Measurements from ENCODE around the gene SORCS2. TPM values are rescaled to one million over a fixed set of nuclear protein-coding genes. Genes with fewer than 3 reads are reported as not detected.

Gene SORCS2
- total and polyA plus RNA-seq, 12 donors, result 0.25 to 5.4 (median 2.2) TPM

- ATAC-seq (no peak), DNase-seq (no peak)
- no peaks in the 10 kb centered on the region for H3K9me3 ChIP-seq
- no peaks in the 10 kb centered on the region for H3K36me3 ChIP-seq
- 92 to 96% methylated on average over 10 of the region's 10 CpGs for WGBS, 2 donors
- TF ChIP-seq CTCF (IDR thresholded peaks at IDR 0.05), result no peak
- no peaks in the 10 kb centered on the region for H3K27me3 ChIP-seq
- peaks cover 0 to 16% (median 7%) of the 10 kb centered on the region in 9 donors for H3K4me1 ChIP-seq
- intact Hi-C loops (cut with DNase I), result no loop called here
- no peak overlapping the region for H3K4me3 ChIP-seq
- H3K27ac ChIP-seq, result no peak overlapping the region
Observed at GRCh38 chr4:7272404-7272803, 80.1 kb downstream of the SORCS2 start.

- H3K9me3 ChIP-seq, result no peaks in the 10 kb centered on the region
- ATAC-seq, result no peak
- no peaks in the 10 kb centered on the region for H3K27me3 ChIP-seq
- no peak for TF ChIP-seq CTCF (IDR thresholded peaks at IDR 0.05)
- intact Hi-C loops (cut with DNase I), result no loop called here
- no peaks in the 10 kb centered on the region for H3K36me3 ChIP-seq
- no peak overlapping the region for H3K27ac ChIP-seq
- DNase-seq, result no peak
- 88 to 92% methylated on average over 8 of the region's 8 CpGs for WGBS, 2 donors
- peaks cover 0 to 16% (median 7%) of the 10 kb centered on the region in 9 donors for H3K4me1 ChIP-seq
- no peak overlapping the region for H3K4me3 ChIP-seq
Observed at GRCh38 chr4:7273738-7274297, 81.5 kb downstream of the SORCS2 start.

GRCh38 chr4:7275067-7275466 lies 82.7 kb downstream of the SORCS2 start:
- WGBS, 2 donors, result 94 to 95% methylated on average over 5 of the region's 5 CpGs
- no peaks in the 10 kb centered on the region for H3K36me3 ChIP-seq
- H3K4me3 ChIP-seq, result no peak overlapping the region
- H3K27ac ChIP-seq, result no peak overlapping the region
- H3K27me3 ChIP-seq, result no peaks in the 10 kb centered on the region
- H3K4me1 ChIP-seq, result peaks cover 0 to 19% (median 8%) of the 10 kb centered on the region in 9 donors
- ATAC-seq (no peak), DNase-seq (no peak)
- H3K9me3 ChIP-seq, result no peaks in the 10 kb centered on the region
- TF ChIP-seq CTCF (IDR thresholded peaks at IDR 0.05), result no peak
- intact Hi-C loops (cut with DNase I), result no loop called here

GRCh38 chr4:7275490-7276154 lies 83.3 kb downstream of the SORCS2 start:
- Histone ChIP-seq H3K4me1 (peaks cover 0 to 24% (median 8%) of the 10 kb centered on the region in 9 donors), H3K27ac (no peak overlapping the region), H3K9me3 (no peaks in the 10 kb centered on the region), H3K4me3 (no peak overlapping the region), H3K36me3 (no peaks in the 10 kb centered on the region), H3K27me3 (no peaks in the 10 kb centered on the region)
- 89 to 93% methylated on average over 13 of the region's 13 CpGs for WGBS, 2 donors
- TF ChIP-seq CTCF (IDR thresholded peaks at IDR 0.05), result no peak
- DNase-seq, result no peak
- intact Hi-C loops (cut with DNase I), result no loop called here
- ATAC-seq, result no peak
